Osteocyte (in vitro differentiated cells): ENCODE results near the gene SETD2. TPM values are rescaled to one million over a fixed set of nuclear protein-coding genes. Genes with fewer than 3 reads are reported as not detected.

Source experiments
- DNase-seq: peaks from one replicate; pipeline ENCODE4 v3.0.0; 2021; ENCODE audit warnings: mixed read lengths; ENCODE audit not compliant: unreplicated experiment; ENCODE audit errors: extremely low spot score
- H3K27ac Mint-ChIP-seq: one replicate; pipeline ENCODE4 v1.8.0; 2021; ENCODE audit warnings: mild to moderate bottlenecking, mixed read lengths; ENCODE audit not compliant: unreplicated experiment
- H3K27me3 Mint-ChIP-seq: one replicate; pipeline ENCODE4 v1.8.0; 2021; ENCODE audit warnings: mixed read lengths; ENCODE audit not compliant: unreplicated experiment
- H3K36me3 Mint-ChIP-seq: one replicate; pipeline ENCODE4 v1.8.0; 2021; ENCODE audit warnings: mixed read lengths; ENCODE audit not compliant: unreplicated experiment
- H3K4me1 Mint-ChIP-seq: one replicate; pipeline ENCODE4 v1.8.0; 2021; ENCODE audit warnings: mixed read lengths; ENCODE audit not compliant: unreplicated experiment
- H3K4me3 Mint-ChIP-seq: one replicate; pipeline ENCODE4 v1.8.0; 2021; ENCODE audit warnings: mild to moderate bottlenecking, moderate library complexity, mixed read lengths; ENCODE audit not compliant: unreplicated experiment
- H3K9me3 Mint-ChIP-seq: one replicate; pipeline ENCODE4 v1.8.0; 2021; ENCODE audit warnings: mixed read lengths; ENCODE audit not compliant: unreplicated experiment
- total RNA-seq: library from RNA; stranded (reverse); gene quantifications from 2 replicates; pipeline ENCODE4 v1.2.1, GENCODE V29; 2021
- TF ChIP-seq, protein P1 (sequence below): fragments of 200-600 bp; sonication (generic); IDR thresholded peaks from 2 replicates; pipeline ENCODE4 v1.5.0; 2021; ENCODE audit warnings: antibody characterized with exemption, mild to moderate bottlenecking, moderate library complexity

SETD2 gene
- total RNA-seq, 1 donor from 2014 or later, result 45.0 TPM

DNA sequence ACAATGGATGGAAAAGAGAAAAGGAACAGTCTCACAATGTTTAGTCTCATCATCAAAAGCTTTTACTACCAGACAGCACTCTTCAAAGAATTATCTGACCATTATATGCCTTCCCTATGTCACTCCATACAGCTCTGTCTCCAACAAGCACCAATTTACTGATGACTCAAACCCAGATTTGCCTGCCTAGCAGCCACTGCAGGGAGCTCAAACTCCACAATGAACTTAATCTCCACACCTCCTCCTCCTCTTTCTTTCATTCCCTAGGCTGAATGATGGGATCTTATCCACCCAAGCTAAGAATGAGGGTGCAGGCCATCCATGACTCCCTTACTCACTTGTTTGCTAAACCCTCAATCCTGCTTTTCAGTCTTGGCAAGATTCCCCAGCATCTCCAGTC lies 139.0 kb downstream of the SETD2 start:
- peaks cover 9% of the 10 kb centered on the region for H3K36me3 Mint-ChIP-seq
- no peaks in the 10 kb centered on the region for H3K27me3 Mint-ChIP-seq
- no peaks in the 10 kb centered on the region for H3K9me3 Mint-ChIP-seq
- H3K27ac Mint-ChIP-seq, result no peak overlapping the region
- no peaks in the 10 kb centered on the region for H3K4me1 Mint-ChIP-seq
- TF ChIP-seq, protein P1, sequence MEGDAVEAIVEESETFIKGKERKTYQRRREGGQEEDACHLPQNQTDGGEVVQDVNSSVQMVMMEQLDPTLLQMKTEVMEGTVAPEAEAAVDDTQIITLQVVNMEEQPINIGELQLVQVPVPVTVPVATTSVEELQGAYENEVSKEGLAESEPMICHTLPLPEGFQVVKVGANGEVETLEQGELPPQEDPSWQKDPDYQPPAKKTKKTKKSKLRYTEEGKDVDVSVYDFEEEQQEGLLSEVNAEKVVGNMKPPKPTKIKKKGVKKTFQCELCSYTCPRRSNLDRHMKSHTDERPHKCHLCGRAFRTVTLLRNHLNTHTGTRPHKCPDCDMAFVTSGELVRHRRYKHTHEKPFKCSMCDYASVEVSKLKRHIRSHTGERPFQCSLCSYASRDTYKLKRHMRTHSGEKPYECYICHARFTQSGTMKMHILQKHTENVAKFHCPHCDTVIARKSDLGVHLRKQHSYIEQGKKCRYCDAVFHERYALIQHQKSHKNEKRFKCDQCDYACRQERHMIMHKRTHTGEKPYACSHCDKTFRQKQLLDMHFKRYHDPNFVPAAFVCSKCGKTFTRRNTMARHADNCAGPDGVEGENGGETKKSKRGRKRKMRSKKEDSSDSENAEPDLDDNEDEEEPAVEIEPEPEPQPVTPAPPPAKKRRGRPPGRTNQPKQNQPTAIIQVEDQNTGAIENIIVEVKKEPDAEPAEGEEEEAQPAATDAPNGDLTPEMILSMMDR, result no peak
- no peak overlapping the region for H3K4me3 Mint-ChIP-seq
- DNase-seq, result no peak

DNA sequence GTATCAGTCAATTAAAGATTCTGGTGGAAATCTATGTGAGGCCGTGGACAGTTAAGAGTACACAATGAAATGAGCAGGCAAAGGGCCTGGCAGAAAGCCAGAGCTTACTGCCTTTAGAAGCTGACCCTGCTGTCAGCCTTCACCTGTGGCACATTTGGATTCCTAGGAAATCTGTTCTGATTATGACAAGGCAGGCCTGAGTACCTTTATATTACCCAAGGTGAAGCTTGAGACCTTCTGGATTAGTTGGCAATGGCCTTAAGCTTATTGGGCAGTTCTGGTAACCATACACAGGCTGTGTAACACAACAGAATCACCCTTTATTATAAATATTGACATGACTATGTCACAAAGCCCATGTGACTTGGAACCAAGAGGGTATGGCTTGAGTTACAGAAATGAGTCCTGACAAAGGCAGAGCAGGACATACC lies 141.3 kb downstream of the SETD2 start:
- Mint-ChIP-seq H3K27ac (no peak overlapping the region), H3K4me3 (no peak overlapping the region), H3K36me3 (peaks cover 15% of the 10 kb centered on the region), H3K9me3 (no peaks in the 10 kb centered on the region), H3K4me1 (peaks cover 14% of the 10 kb centered on the region), H3K27me3 (no peaks in the 10 kb centered on the region)
- DNase-seq, result no peak
- TF ChIP-seq, protein P1, result no peak

DNA sequence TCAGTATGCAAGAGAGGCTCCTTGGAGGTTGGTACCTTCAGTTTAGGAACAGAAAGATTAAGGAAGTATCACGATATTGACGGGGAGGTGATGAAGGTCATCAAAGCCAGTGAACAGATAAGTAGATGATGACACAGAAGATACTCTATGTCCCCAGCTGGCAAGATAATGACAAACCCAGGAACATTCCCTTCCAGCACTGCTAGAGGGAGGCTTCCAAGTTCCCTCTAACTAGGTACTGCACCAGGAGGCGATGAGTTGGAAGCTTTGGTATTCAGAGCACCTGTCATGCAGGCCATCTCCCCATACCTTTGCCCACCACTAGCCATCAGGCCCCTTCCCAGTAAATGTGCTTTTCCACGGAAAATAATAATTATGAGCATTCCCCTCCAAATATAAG lies 143.6 kb downstream of the SETD2 start:
- peaks cover 23% of the 10 kb centered on the region for H3K4me1 Mint-ChIP-seq
- H3K27me3 Mint-ChIP-seq, result no peaks in the 10 kb centered on the region
- TF ChIP-seq, protein P1, result no peak
- H3K9me3 Mint-ChIP-seq, result no peaks in the 10 kb centered on the region
- H3K4me3 Mint-ChIP-seq, result no peak overlapping the region
- H3K27ac Mint-ChIP-seq, result no peak overlapping the region
- no peak for DNase-seq
- peaks cover 23% of the 10 kb centered on the region for H3K36me3 Mint-ChIP-seq

- Mint-ChIP-seq H3K27ac (no peak overlapping the region), H3K27me3 (no peaks in the 10 kb centered on the region), H3K36me3 (peaks cover 25% of the 10 kb centered on the region), H3K9me3 (no peaks in the 10 kb centered on the region), H3K4me1 (peaks cover 23% of the 10 kb centered on the region), H3K4me3 (no peak overlapping the region)
- TF ChIP-seq, protein P1, result no peak
- no peak for DNase-seq
Observed at GRCh38 chr3:47019201-47019600, 144.7 kb downstream of the SETD2 start.

DNA sequence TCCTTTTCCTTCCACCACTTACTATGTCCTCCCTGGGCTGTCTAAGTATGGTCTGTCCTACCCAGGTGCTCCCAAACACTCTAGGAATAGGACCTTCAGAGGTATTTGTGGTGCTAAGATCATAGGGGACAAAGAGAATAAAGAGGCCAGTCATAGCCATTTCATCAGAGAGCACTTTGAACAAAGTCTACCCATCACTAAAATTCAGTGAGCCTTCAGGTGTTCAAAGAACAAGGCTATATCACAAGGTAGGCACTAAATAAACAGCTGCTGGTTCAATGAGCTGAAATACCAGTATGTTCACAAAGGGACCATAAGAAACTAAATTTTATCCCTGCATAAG lies 145.7 kb downstream of the SETD2 start:
- TF ChIP-seq, protein P1, result no peak
- H3K9me3 Mint-ChIP-seq, result no peaks in the 10 kb centered on the region
- H3K27ac Mint-ChIP-seq, result peak overlapping the region; percentile 43
- H3K4me1 Mint-ChIP-seq, result peaks cover 23% of the 10 kb centered on the region
- DNase-seq, result no peak
- H3K36me3 Mint-ChIP-seq, result peaks cover 26% of the 10 kb centered on the region
- H3K27me3 Mint-ChIP-seq, result no peaks in the 10 kb centered on the region
- H3K4me3 Mint-ChIP-seq, result no peak overlapping the region
